ENCODE results near the gene SYT9.

SYT9 gene

DNA sequence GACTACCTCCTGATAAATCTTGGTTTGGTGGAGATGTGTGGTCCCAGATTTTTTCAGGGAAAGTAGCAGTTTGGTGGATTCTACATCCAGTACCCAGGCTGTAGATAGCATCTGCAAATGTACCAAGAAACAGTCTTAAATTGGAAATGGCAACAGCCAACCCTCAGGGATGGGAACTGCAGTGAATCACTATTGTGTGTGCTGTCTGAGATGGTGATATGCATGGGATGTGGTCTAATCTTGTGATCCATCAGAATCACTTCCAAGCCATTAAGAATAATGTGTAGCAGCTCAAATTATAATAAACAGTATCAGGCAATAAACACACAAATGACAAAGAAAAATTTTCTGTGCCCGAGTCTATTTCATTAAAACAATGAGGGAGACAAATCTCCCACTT is 237.0 kb downstream of the SYT9 start:
- Histone ChIP-seq H3K36me3 (replicated peaks; ENCODE audit: low read depth, low read length) (no peaks in the 10 kb centered on the region), H3K4me1 (ENCODE audit: low read length) (no peaks in the 10 kb centered on the region), H3K79me2 (ENCODE audit: low read length) (no peaks in the 10 kb centered on the region), H3K9me3 (ENCODE audit: insufficient read depth, low read length) (no peaks in the 10 kb centered on the region), H2AFZ (ENCODE audit: low read depth, low read length) (no peak overlapping the region), H3K27me3 (ENCODE audit: low read depth, low read length) (no peaks in the 10 kb centered on the region), H3K4me3 (ENCODE audit: low read length) (no peak overlapping the region), H3K9ac (ENCODE audit: low read length) (no peak overlapping the region), H3K27ac (ENCODE audit: low read length) (no peak overlapping the region), H3K4me2 (ENCODE audit: low read length) (no peak overlapping the region), H4K20me1 (ENCODE audit: insufficient read depth, low read length) (no peaks in the 10 kb centered on the region)
- no peak for TF ChIP-seq EZH2phosphoT487 (IDR thresholded peaks at IDR 0.05; ENCODE audit: low read depth)
- TF ChIP-seq, protein P1, sequence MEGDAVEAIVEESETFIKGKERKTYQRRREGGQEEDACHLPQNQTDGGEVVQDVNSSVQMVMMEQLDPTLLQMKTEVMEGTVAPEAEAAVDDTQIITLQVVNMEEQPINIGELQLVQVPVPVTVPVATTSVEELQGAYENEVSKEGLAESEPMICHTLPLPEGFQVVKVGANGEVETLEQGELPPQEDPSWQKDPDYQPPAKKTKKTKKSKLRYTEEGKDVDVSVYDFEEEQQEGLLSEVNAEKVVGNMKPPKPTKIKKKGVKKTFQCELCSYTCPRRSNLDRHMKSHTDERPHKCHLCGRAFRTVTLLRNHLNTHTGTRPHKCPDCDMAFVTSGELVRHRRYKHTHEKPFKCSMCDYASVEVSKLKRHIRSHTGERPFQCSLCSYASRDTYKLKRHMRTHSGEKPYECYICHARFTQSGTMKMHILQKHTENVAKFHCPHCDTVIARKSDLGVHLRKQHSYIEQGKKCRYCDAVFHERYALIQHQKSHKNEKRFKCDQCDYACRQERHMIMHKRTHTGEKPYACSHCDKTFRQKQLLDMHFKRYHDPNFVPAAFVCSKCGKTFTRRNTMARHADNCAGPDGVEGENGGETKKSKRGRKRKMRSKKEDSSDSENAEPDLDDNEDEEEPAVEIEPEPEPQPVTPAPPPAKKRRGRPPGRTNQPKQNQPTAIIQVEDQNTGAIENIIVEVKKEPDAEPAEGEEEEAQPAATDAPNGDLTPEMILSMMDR (IDR thresholded peaks at IDR 0.05; ENCODE audit: low read depth, low read length): no peak

DNA sequence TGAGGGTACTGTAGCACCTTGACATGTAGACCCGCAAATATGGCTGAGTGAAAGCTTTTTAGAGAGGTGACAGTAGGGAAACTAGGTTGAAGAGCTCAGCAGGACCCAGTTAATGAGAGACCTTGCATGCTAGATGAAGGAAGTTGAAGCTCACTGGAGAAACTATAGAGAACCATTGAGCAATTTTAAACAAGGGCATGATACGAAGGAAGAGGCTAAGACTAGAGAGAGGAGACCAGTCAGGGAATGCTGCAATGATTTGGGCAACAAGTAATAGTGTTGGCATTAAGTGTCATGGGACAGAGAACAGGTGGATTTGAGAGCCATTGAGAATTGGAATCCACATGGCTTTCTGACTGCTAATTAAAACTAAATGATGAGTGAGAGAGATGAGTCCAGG is 237.7 kb downstream of the SYT9 start:
- no peak overlapping the region for H3K4me3 ChIP-seq (ENCODE audit: low read length)
- no peak overlapping the region for H2AFZ ChIP-seq (ENCODE audit: low read depth, low read length)
- H3K4me1 ChIP-seq (ENCODE audit: low read length): no peaks in the 10 kb centered on the region
- H3K36me3 ChIP-seq (replicated peaks; ENCODE audit: low read depth, low read length): no peaks in the 10 kb centered on the region
- no peak overlapping the region for H3K9ac ChIP-seq (ENCODE audit: low read length)
- H3K4me2 ChIP-seq (ENCODE audit: low read length): no peak overlapping the region
- TF ChIP-seq, protein P1 (IDR thresholded peaks at IDR 0.05; ENCODE audit: low read depth, low read length): no peak
- no peak for TF ChIP-seq EZH2phosphoT487 (IDR thresholded peaks at IDR 0.05; ENCODE audit: low read depth)
- no peak overlapping the region for H3K27ac ChIP-seq (ENCODE audit: low read length)
- no peaks in the 10 kb centered on the region for H3K79me2 ChIP-seq (ENCODE audit: low read length)
- H3K9me3 ChIP-seq (ENCODE audit: insufficient read depth, low read length): no peaks in the 10 kb centered on the region
- no peaks in the 10 kb centered on the region for H3K27me3 ChIP-seq (ENCODE audit: low read depth, low read length)
- H4K20me1 ChIP-seq (ENCODE audit: insufficient read depth, low read length): no peaks in the 10 kb centered on the region

- Histone ChIP-seq H3K4me3 (ENCODE audit: low read length) (no peak overlapping the region), H3K27me3 (ENCODE audit: low read depth, low read length) (no peaks in the 10 kb centered on the region), H3K4me1 (ENCODE audit: low read length) (no peaks in the 10 kb centered on the region), H3K27ac (ENCODE audit: low read length) (no peak overlapping the region), H3K9ac (ENCODE audit: low read length) (no peak overlapping the region), H3K4me2 (ENCODE audit: low read length) (no peak overlapping the region), H2AFZ (ENCODE audit: low read depth, low read length) (no peak overlapping the region), H3K36me3 (replicated peaks; ENCODE audit: low read depth, low read length) (no peaks in the 10 kb centered on the region), H4K20me1 (ENCODE audit: insufficient read depth, low read length) (no peaks in the 10 kb centered on the region), H3K9me3 (ENCODE audit: insufficient read depth, low read length) (no peaks in the 10 kb centered on the region), H3K79me2 (ENCODE audit: low read length) (no peaks in the 10 kb centered on the region)
- TF ChIP-seq, protein P1 (IDR thresholded peaks at IDR 0.05; ENCODE audit: low read depth, low read length): no peak
- TF ChIP-seq EZH2phosphoT487 (IDR thresholded peaks at IDR 0.05; ENCODE audit: low read depth): no peak
Observed at GRCh38 chr11:7490054-7490453, 238.3 kb downstream of the SYT9 start.

DNA sequence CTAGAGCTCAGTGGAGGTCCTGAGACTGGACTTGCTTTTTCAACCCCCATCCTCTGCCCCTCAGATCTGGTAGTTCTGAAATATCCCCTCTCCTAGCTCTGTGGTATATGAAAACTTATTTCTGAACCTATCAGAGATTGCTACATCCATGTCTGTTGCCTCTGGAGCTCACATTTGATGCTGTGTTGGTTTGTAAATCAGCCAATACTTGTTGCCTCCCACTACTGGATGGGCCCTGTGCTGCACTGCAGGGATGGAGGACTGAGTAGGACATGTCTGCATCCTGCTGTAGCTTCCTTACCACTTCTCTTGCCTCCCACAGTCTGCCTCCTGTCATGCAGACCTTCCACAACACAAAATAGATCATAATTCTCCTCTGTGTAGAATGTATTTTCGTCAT is 238.8 kb downstream of the SYT9 start:
- no peak for TF ChIP-seq EZH2phosphoT487 (IDR thresholded peaks at IDR 0.05; ENCODE audit: low read depth)
- TF ChIP-seq, protein P1 (IDR thresholded peaks at IDR 0.05; ENCODE audit: low read depth, low read length): no peak
- Histone ChIP-seq H3K9me3 (ENCODE audit: insufficient read depth, low read length) (no peaks in the 10 kb centered on the region), H3K36me3 (replicated peaks; ENCODE audit: low read depth, low read length) (no peaks in the 10 kb centered on the region), H4K20me1 (ENCODE audit: insufficient read depth, low read length) (no peaks in the 10 kb centered on the region), H3K4me1 (ENCODE audit: low read length) (peaks cover 3% of the 10 kb centered on the region), H3K9ac (ENCODE audit: low read length) (no peak overlapping the region), H3K27ac (ENCODE audit: low read length) (no peak overlapping the region), H3K79me2 (ENCODE audit: low read length) (no peaks in the 10 kb centered on the region), H3K27me3 (ENCODE audit: low read depth, low read length) (no peaks in the 10 kb centered on the region), H2AFZ (ENCODE audit: low read depth, low read length) (no peak overlapping the region), H3K4me3 (ENCODE audit: low read length) (no peak overlapping the region), H3K4me2 (ENCODE audit: low read length) (no peak overlapping the region)
